ENCODE measurements around the gene EDC4.
A peak's percentile ranks its signal among the peaks of the same experiment; 100 is the strongest.

The EDC4 gene

GRCh38 chr16:67885545-67885944 lies 12.7 kb downstream of the EDC4 start:
- in situ Hi-C loops (cut with HindIII; ENCODE audit: low pct_ligation_motif_present, low sequenced_read_pairs) = no loop called here
- Histone ChIP-seq H3K27ac (no peak overlapping the region), H3K36me3 (replicated peaks) (peaks cover 44% of the 10 kb centered on the region), H3K4me3 (ENCODE audit: low read depth, low read length) (no peak overlapping the region), H3K27me3 (replicated peaks) (no peaks in the 10 kb centered on the region)
- DNase-seq = no peak
- TF ChIP-seq, protein P1, sequence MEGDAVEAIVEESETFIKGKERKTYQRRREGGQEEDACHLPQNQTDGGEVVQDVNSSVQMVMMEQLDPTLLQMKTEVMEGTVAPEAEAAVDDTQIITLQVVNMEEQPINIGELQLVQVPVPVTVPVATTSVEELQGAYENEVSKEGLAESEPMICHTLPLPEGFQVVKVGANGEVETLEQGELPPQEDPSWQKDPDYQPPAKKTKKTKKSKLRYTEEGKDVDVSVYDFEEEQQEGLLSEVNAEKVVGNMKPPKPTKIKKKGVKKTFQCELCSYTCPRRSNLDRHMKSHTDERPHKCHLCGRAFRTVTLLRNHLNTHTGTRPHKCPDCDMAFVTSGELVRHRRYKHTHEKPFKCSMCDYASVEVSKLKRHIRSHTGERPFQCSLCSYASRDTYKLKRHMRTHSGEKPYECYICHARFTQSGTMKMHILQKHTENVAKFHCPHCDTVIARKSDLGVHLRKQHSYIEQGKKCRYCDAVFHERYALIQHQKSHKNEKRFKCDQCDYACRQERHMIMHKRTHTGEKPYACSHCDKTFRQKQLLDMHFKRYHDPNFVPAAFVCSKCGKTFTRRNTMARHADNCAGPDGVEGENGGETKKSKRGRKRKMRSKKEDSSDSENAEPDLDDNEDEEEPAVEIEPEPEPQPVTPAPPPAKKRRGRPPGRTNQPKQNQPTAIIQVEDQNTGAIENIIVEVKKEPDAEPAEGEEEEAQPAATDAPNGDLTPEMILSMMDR (IDR thresholded peaks at IDR 0.05; ENCODE audit: low read depth, low read length, missing control alignments) = no peak

DNA sequence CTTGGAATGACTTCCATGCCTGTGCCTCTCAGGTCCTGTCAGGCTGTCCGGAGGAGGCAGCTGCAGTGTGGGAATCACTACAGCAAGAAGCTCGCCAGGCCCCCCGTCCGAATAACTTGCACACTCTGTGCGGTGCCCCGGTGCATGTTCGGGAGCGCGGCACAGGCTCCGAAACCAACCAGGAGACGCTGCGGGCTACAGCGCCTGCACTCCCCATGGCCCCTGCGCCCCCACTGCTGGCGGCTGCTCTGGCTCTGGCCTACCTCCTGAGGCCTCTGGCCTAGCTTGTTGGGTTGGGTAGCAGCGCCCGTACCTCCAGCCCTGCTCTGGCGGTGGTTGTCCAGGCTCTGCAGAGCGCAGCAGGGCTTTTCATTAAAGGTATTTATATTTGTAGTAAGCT lies 13.1 kb downstream of the EDC4 start:
- Histone ChIP-seq H3K27me3 (replicated peaks) (no peaks in the 10 kb centered on the region), H3K27ac (no peak overlapping the region), H3K4me3 (ENCODE audit: low read depth, low read length) (no peak overlapping the region), H3K36me3 (replicated peaks) (peaks cover 39% of the 10 kb centered on the region)
- TF ChIP-seq, protein P1 (IDR thresholded peaks at IDR 0.05; ENCODE audit: low read depth, low read length, missing control alignments) = no peak
- in situ Hi-C loops (cut with HindIII; ENCODE audit: low pct_ligation_motif_present, low sequenced_read_pairs) = no loop called here
- DNase-seq = no peak

GRCh38 chr16:67886387-67886786 lies 13.5 kb downstream of the EDC4 start:
- peaks cover 35% of the 10 kb centered on the region for H3K36me3 ChIP-seq (replicated peaks)
- in situ Hi-C loops (cut with HindIII; ENCODE audit: low pct_ligation_motif_present, low sequenced_read_pairs) = no loop called here
- H3K27me3 ChIP-seq (replicated peaks) = no peaks in the 10 kb centered on the region
- TF ChIP-seq, protein P1 (IDR thresholded peaks at IDR 0.05; ENCODE audit: low read depth, low read length, missing control alignments) = no peak
- no peak overlapping the region for H3K27ac ChIP-seq
- H3K4me3 ChIP-seq (ENCODE audit: low read depth, low read length) = no peak overlapping the region
- DNase-seq = no peak

DNA sequence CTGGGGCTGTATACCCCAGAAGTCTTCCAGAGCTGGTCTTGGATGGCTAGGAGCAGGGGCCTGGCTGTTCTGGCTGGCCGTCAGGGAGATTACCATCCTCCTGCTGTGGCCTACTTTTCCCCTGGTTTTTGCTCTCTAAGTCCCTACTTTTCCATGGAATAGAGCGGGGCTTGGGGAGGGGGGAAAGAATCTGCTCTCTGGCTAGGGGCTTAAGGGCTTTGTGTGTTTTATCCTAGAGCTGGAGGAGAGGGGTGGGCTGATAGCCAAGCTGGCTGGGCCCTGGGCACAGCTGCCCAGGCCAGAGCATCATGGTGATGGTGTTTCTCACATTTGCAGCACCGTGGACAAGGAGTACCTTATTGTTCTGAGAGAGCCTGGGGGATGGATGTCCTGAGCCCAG lies 15.5 kb downstream of the EDC4 start:
- no peak overlapping the region for H3K4me3 ChIP-seq (ENCODE audit: low read depth, low read length)

DNA sequence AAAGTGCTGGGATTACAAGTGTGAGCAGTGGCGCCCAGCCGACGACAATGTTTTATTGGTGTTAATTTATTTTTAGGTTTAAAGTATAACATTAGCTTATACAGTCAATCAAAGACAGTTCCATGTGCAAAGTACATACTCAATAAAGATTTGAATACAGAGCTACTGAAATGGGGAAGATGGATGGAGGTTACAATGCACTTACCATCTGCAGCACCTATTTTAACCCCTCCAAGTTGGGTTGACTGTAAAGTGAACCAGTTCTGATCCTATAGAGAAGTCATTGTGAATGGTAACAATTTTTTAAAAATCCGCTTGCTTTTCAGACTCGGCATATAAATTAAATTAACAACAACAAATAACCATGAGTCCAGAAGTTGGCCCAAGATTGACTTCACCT lies 19.5 kb downstream of the EDC4 start:
- in situ Hi-C loops (cut with HindIII; ENCODE audit: low pct_ligation_motif_present, low sequenced_read_pairs) = no loop called here
- peak overlapping the region; percentile 36 for H3K4me3 ChIP-seq (ENCODE audit: low read depth, low read length)
- H3K27ac ChIP-seq = no peak overlapping the region
- H3K27me3 ChIP-seq (replicated peaks) = no peaks in the 10 kb centered on the region
- H3K36me3 ChIP-seq (replicated peaks) = no peaks in the 10 kb centered on the region
- no peak for DNase-seq
- TF ChIP-seq, protein P1 (IDR thresholded peaks at IDR 0.05; ENCODE audit: low read depth, low read length, missing control alignments) = no peak

More for the DNA sequence above, 15.5 kb downstream of the EDC4 start:
- no peak overlapping the region for H3K27ac ChIP-seq
- TF ChIP-seq, protein P1 (IDR thresholded peaks at IDR 0.05; ENCODE audit: low read depth, low read length, missing control alignments) = no peak
- no peaks in the 10 kb centered on the region for H3K27me3 ChIP-seq (replicated peaks)
- in situ Hi-C loops (cut with HindIII; ENCODE audit: low pct_ligation_motif_present, low sequenced_read_pairs) = no loop called here
- no peak for DNase-seq
- peaks cover 16% of the 10 kb centered on the region for H3K36me3 ChIP-seq (replicated peaks)
